Ishikawa (cell line): ENCODE data around the gene TRAPPC5.

Source experiments
- CEBPB ChIP-seq: IDR thresholded peaks from 2 replicates; pipeline ENCODE4 v1.6.1; 2012
- CREB1 ChIP-seq: IDR thresholded peaks from 2 replicates; pipeline ENCODE4 v1.6.1; 2012; ENCODE audit warnings: low read depth
- EGR1 ChIP-seq: IDR thresholded peaks from 2 replicates; pipeline ENCODE4 v1.6.1; 2012
- EP300 ChIP-seq: IDR thresholded peaks from 2 replicates; pipeline ENCODE4 v1.6.1; 2012; ENCODE audit warnings: borderline replicate concordance
- FOXM1 ChIP-seq: IDR thresholded peaks from 2 replicates; pipeline ENCODE4 v1.6.1; 2012; ENCODE audit warnings: low read depth, borderline replicate concordance
- MAX ChIP-seq: IDR thresholded peaks from 2 replicates; pipeline ENCODE4 v1.6.1; 2012
- NFIC ChIP-seq: IDR thresholded peaks from 2 replicates; pipeline ENCODE4 v1.6.1; 2012
- RAD21 ChIP-seq: IDR thresholded peaks from 2 replicates; pipeline ENCODE4 v1.6.1; 2012; ENCODE audit warnings: low read depth
- REST ChIP-seq: IDR thresholded peaks from 2 replicates; pipeline ENCODE4 v1.6.1; 2012; ENCODE audit warnings: low read depth, mild to moderate bottlenecking
- TAF1 ChIP-seq: IDR thresholded peaks from 2 replicates; pipeline ENCODE4 v1.6.1; 2012; ENCODE audit warnings: low read depth, mild to moderate bottlenecking
- TCF12 ChIP-seq: IDR thresholded peaks from 2 replicates; pipeline ENCODE4 v1.6.1; 2012; ENCODE audit warnings: low read depth
- TEAD4 ChIP-seq: IDR thresholded peaks from 2 replicates; pipeline ENCODE4 v1.6.1; 2012
- USF1 ChIP-seq: IDR thresholded peaks from 2 replicates; pipeline ENCODE4 v1.6.1; 2012
- YY1 ChIP-seq: IDR thresholded peaks from 2 replicates; pipeline ENCODE4 v1.6.1; 2012; ENCODE audit warnings: low read depth
- ZBTB7A ChIP-seq: IDR thresholded peaks from 2 replicates; pipeline ENCODE4 v1.6.1; 2012; ENCODE audit warnings: low read depth

The TRAPPC5 gene

GRCh38 chr19:7657131-7657751, 23.4 kb upstream of the TRAPPC5 start:
- TF ChIP-seq RAD21 (no peak), YY1 (no peak), TCF12 (no peak), TEAD4 (no peak), FOXM1 (no peak)

GRCh38 chr19:7658219-7658686, 22.4 kb upstream of the TRAPPC5 start:
- TF ChIP-seq REST, result no peak

GRCh38 chr19:7661744-7662538, 18.7 kb upstream of the TRAPPC5 start:
- TF ChIP-seq MAX (no peak), ZBTB7A (no peak), EGR1 (no peak), EP300 (no peak), USF1 (no peak), CEBPB (no peak), TEAD4 (no peak), REST (no peak), NFIC (no peak), CREB1 (no peak), YY1 (no peak), FOXM1 (no peak), RAD21 (no peak), TAF1 (no peak), TCF12 (no peak)

- TF ChIP-seq CREB1, result no peak
- TF ChIP-seq CEBPB, result no peak
- no peak for TF ChIP-seq TCF12
- TF ChIP-seq YY1, result no peak
- no peak for TF ChIP-seq USF1
- TF ChIP-seq NFIC, result no peak
- no peak for TF ChIP-seq REST
- TF ChIP-seq EP300, result no peak
- TF ChIP-seq FOXM1, result no peak
Observed at GRCh38 chr19:7662657-7663056, 18.0 kb upstream of the TRAPPC5 start.

- TF ChIP-seq NFIC, result no peak
Observed at GRCh38 chr19:7663706-7664105, 16.9 kb upstream of the TRAPPC5 start.
